HG02870 (cell line): ENCODE measurements around the gene DNAL4.

ENCODE experiments used
- ATAC-seq: cut with Tn5 transposase; IDR thresholded peaks from one replicate; pipeline ENCODE4 v1.9.1; 2021; ENCODE audit warnings: mild to moderate bottlenecking, moderate library complexity; ENCODE audit not compliant: unreplicated experiment

Gene DNAL4

DNA sequence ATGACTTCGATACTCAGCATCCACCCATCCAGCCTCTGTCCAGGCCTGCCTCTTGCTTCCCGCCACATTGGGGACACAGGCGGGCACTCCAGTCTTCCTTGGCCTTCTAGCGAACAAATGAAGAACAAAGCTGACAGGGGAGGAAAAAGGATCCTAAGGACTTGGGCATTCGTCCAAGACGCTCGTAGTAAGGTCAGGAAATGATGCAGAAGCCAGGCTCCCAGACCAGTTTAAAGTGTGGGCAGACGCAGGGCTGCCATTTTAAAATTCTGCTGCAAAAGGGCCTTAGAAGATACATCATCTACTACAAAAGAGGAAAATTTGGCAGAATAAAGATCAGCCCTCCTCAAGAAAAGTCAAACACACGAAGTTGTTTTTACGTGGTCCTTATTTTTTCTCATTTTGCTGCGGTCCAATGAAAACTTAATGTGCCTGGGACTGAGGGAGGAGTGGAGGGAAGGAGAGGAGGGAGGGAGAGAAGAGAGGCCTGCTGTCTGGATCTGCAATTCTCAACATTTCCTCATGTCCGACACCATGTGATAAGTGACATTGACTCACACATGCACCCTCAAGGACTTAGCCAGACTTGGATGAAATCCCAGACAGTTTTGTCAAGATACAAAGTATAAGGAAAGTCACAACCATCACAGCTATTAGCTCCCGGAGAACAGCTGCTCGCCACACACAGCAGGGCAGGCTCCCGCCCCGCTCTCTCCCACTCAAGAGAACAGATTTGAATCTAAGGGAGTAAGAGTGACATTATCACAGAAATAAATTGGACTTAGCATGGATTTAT lies 5.7 kb downstream of the DNAL4 start:
- no peak for ATAC-seq

DNA sequence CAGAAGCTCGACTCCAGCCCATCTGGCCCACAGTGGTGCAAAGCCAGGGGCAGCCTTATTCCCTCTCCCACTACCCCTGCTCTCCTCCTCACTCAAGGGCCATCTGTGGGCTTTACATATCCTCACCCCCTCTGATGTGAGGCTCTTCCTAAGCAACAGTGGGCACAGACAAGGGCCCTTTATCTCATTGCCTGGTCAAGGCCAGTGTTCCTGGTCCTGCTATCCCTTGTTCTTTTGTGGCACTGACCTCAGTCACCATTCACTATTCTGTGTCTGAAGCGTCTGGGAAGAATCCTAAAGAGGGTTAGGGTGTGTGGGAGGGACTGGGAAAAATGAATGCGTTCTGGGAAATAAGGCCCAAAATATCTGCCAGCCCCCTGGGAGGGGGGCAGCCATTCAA lies 7.3 kb downstream of the DNAL4 start:
- no peak for ATAC-seq

DNA sequence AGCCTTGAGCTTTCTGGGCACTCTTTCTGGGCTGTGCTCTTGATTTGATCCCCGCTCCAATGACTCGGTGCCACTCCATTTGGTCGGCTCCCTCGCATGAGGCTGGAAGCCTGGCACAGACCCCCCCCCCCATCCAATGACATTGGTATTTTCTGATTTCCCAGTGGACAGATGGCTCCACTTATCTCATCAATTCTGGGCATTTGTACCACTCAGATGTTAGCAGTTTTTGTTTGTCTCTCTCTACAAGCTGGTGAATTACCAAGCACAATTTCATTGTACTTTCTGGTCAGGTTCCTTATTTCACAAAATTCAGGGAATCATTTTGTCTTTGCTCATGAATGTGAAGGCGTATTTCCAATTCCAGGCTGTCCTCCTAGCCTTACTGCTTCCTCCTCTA lies 9.1 kb downstream of the DNAL4 start:
- no peak for ATAC-seq

DNA sequence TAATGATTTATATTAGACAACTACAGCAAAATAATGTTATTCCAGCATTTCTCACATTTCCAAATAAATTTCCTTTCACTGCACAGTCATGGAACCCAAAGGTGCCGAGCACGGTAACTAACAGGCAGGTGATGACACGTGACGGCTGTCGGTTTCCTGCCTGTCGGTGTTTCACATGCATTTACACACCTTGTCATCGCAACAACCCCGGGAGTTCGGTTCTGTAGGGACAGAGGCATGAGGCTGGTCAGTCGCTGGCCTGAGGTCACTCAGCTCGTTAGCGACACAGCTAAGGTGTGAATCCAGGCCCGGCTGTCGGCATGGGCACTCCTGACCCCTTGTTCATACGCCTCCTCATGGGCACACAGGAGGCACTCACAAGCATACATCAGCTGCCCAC lies 9.9 kb downstream of the DNAL4 start:
- ATAC-seq: no peak

DNA sequence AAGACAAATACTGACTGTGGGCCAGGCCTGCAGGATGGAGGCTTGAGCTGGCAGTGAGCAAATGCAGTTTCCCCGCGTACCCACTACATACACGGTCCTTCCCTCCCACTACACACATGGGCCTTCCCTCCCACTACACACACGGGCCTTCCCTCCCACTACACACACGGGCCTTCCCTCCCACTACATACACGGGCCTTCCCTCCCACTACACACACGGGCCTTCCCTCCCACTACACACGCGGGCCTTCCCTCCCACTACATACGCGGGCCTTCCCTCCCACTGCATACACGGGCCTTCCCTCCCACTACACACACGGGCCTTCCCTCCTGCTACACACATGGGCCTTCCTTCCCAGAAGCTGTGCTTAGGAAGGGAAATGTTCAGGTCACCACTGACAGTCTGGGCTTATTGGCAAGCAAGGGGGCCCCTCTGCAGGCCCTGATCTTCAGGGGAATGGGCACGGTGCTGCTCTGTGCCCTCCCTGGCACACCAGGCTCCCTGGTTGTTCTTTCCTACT lies 10.8 kb downstream of the DNAL4 start:
- no peak for ATAC-seq

DNA sequence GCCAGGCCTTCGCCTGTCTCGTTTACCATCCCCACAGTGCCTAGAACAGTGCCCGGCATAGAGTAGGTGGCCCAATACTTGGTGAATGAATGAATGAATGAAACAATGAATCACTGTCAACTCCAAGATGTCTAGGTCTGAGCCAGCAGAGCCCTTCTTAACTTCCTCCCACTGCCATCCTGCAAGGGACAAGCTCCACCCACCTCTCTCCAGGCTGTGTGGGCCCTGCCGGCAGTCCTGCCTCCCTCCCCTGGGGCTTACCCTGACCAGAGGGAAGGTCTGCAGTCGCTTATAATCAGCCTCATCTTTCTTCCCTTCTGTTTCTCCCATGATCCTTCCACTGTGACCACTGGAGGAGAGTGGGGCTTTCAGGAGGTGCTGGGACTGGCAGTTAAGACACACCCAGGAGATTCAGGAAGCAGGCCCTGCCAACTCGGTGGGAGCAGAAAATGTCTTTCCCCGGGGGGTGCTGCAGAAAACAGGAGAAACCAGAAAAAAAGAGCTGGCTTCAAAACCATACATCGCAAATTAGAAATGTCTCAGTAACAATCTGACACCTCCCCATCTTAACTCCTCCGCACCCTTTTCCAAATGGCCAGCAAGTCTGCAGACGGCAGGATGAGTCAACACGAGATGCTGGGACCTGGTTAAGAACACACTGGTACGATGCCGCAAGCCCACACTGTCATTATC lies 11.4 kb downstream of the DNAL4 start:
- no peak for ATAC-seq

DNA sequence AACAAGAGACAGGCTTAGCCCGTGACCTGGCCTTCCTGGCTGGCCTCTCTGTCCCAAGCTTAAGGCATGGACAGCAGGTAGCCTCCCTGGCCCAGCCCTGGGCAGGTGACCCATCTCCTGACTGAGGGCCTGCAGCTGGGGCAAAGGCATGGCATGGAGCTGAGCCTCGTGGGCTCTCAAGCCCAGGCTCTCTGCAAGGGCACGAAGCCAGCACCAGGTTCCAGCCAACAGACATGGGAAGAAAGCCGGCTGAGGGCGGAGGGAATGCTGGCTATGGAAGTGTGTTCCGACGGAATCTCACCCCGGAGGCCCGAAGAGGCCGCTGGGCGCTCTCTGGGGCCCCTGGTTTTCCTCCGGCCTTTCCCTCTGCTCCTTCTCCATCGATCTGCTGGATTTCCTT lies 12.9 kb downstream of the DNAL4 start:
- ATAC-seq: no peak

DNA sequence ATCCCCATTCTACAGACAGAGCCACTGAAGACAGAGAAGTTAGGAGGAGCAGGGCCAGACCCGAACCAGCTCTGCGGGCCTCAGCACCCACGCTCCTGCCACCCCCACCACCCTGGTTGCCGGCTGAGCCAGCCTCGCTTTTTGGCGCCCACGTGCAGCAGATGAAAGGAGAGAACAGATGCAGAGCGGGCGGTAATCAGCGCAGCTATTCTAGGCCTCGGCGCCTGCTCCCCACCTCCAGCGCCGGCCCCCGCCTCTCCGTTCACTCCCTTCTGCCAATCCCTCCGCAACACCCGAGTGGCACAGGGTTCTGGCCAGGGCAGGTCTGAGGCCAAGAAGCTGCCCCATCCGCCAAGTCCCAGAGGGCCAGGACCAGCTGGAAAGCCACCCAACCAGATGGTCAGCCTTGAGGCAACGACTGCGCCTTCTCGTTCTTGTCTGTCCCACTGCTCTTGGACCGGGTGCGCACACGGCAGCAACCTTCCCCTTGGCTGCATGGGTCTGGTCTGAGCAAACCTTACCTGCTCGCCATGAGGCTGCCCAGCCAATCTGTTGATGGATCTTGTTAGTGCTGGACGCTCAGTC lies 16.8 kb downstream of the DNAL4 start:
- no peak for ATAC-seq

DNA sequence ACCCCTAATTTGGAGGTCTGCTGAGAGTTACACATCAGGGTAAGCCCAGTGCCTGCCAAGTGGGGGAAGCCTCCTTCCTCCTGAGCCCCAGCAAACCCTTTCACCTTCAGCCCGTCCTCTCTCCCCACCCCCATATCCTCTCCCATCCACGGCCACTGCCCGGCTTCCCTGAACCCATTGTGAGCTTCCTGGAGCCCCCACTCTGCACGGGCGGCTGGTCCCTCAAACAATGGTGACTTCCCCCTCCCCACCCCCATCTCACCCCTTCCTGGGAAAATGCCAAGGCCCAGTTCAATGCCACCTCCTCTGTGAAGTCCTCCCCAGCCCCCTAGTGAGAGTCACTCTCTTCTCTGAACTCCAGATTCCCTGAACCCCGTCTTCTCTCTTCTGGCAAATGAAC lies 17.9 kb downstream of the DNAL4 start:
- no peak for ATAC-seq

DNA sequence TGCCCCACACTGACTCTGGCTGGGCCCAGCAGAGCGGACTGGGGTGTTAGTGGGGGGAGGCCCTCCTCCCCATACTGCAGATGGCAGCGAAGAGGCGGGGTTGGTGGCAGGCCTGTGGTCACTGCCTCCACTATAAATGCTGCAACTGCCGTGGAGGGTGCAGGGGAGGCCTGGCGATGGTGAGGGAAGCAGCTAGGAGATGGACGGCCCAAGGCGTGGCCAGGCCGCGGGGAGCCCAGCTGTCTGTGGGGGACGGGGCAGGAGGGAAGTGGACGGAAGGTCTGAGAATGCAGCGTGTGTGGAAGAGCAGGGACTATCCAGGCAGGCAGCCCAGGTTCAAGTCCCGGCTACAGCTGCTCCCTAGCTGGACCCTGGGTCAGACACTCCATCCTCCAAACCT lies 18.3 kb downstream of the DNAL4 start:
- ATAC-seq: no peak

DNA sequence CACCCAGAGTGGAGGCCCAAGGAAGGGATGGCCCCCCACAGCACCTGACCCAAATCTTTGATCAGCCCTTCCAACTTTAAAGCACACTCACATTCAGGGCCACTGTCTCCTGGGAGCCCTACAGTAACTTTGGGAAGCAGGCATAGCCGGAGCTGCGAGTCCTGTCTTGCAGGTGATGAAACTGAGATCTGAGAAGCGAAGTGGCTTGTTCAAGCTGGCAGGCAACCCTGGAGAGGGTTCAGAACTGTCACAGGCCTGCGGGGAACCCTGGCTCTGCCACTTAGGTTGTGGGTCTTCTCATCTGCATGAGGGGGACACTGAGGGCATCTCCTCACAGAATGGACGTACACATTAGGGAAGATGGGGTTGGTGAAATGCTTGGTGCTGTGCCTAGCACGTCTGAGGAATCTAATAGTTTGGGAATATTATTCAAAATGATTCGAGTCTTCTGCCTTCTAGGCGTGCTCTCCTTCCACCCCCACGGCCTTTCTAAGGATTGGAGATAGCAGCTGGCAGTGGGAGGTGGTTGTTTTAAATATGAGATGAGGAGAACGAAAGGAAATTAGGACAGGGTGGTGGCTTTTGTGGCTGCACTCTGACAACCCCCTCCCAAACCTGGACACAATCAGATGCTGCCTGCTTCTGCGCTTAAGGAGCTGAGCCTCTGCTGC lies 19.3 kb downstream of the DNAL4 start:
- no peak for ATAC-seq

DNA sequence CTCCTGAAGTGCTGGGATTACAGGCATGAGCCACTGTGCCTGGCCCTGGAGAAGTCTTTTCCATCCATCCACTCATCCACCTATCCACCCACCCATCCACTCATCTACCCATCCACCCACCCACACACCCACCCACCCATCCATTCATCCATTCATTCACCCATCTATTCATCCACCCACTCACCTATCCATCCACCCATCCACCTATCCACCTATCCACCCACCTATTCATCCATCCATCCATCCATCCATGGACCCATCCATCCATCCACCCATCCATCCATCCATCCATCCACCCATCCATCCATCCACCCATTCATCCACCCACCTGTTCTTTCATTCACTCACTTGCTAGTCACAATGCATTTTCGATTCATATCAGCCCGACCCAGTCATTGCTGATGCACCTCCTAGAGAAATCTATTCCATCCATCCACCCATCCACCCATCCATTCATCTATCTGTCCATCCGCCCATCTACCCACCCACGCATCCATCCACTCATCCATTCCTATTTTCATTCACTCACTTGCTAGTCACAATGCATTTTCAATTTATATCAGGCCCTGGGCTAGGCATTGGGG lies 20.5 kb downstream of the DNAL4 start:
- no peak for ATAC-seq

DNA sequence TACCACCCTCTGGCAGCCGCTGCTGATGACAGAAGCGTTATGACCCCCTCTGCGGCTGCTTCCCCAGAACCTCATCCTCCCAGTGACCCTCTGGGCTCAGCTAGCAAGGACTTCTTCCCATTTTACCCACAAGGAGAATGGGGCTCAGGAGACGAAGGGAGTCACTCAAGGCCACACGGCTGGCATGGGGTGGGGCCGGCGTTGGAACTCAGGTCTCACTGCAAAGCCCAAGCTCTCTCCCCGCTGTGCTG lies 21.4 kb downstream of the DNAL4 start:
- no peak for ATAC-seq

DNA sequence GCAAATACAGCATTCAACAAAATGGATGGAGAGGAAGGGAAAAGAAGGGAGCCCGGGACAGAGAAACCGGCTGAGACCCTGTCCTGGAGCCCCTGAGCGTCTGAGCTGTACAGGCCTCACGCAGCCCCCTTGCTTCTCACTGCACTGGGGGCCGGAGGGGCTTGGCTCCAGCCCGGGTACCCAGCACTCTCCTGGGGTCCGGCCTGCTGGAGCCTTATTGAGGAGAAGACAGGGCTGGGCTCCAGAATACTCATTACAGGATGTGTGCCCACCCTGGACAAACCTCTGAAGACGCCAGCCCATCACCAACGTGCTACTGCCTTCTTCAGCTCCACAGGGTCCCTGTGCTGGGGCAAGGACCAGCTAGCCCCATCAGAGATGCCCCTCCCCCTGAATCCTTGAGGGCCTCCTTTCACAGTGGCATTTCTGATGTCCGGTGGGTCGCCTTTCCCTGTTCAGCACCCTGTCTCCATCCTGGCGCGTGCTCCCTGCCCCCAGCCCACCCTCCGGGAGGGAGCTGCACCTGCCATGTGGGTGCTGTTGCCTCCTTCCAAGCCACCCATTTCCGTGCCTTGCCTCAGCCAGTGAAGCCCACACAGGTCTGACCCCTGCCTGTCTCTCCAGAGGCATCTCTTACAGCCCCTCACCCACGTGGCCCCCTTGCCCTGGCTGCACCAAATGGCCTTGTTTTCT lies 23.5 kb downstream of the DNAL4 start:
- no peak for ATAC-seq

DNA sequence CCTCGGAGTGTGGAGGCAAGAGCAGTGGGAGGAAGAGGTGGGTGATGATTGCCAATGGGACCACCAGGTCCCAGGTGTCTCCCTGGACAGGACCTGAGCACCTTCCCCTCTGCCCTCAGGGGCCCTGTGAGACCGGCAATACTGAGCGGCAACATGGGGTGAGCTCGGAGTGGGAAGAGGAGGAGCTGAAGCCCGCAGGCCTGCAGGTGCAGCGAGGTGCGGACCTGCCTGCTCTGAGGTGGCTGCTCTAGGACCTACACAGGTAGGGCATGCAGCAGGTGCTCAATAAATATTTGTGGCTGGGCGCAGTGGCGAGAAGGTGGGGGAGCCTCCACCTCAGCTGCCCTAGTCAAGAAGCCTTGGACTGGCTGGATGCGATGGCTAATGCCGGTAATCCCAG lies 25.9 kb downstream of the DNAL4 start:
- ATAC-seq: no peak

DNA sequence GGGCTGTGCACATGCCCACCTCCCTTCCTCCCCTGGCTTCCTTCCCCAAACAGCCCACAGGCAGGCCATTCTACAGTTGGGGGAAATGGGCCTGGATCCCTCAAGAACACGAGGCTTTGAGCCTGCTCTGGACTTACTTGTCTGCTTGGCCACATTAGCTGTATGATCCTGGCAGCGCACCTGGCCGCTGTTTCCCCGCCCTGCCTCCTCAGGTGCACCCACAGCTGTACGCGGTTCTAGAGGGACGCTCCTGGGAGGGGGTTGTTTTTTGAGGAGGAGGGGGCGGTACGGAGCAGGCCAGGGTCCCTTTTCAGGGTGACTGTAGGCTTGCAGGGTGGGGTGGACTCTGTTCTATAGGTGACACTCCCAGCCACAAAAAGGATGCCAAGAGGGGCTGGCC lies 26.6 kb downstream of the DNAL4 start:
- no peak for ATAC-seq

DNA sequence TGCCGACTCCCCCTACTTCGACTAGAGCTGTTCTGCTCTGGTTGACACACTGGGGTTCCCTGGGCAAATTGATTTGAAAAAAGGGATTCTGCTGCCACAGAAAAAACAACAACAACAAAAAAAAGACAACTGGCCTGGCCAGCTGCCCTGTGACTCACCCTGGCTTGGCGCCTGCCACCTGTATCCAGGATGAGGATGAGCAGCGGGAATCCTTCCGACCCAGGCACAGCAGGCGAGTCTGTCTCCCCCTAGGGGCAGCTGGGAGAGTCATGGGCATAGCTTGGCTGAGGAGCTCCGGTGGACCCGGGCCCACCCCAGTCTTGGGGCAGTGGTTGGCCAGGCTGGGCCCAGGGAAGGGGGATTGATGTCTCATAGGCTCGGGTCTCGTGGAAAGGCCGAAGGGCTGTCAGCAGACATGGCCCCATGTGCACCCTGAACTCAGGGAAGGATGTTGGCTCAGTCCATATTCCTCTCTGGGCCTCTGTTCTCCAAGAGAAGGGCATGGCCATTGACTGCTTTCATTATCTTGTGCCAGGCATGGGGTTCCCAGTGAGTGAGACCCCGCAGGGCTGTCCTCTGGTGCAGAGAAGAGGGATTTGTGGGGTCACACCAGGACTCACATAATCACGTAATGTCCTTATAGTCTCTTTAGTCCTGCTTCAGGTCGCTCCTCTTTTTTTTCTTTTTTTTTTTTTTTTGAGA lies 27.7 kb downstream of the DNAL4 start:
- ATAC-seq: no peak

DNA sequence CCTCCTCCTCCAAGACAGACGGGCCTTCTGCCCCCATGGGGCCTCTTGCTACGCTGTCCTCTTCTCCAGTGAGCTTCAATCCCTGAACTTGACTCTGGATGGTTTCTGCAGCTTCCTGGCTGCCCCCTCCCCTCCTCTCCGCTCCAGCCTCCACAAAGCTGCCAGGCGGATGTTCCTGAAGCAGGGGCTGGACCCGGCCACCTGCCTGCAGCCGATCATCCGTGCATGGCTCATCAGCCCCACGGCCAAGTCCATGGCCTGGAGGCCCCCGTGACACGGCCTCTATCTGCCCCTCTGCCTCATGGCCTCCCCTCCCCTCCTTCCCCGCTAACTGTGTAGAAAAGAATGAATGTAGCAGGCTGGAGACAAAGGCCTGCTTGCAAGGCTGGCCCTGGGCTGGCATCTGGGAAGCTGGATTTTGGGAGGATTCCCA lies 31.4 kb downstream of the DNAL4 start:
- no peak for ATAC-seq

DNA sequence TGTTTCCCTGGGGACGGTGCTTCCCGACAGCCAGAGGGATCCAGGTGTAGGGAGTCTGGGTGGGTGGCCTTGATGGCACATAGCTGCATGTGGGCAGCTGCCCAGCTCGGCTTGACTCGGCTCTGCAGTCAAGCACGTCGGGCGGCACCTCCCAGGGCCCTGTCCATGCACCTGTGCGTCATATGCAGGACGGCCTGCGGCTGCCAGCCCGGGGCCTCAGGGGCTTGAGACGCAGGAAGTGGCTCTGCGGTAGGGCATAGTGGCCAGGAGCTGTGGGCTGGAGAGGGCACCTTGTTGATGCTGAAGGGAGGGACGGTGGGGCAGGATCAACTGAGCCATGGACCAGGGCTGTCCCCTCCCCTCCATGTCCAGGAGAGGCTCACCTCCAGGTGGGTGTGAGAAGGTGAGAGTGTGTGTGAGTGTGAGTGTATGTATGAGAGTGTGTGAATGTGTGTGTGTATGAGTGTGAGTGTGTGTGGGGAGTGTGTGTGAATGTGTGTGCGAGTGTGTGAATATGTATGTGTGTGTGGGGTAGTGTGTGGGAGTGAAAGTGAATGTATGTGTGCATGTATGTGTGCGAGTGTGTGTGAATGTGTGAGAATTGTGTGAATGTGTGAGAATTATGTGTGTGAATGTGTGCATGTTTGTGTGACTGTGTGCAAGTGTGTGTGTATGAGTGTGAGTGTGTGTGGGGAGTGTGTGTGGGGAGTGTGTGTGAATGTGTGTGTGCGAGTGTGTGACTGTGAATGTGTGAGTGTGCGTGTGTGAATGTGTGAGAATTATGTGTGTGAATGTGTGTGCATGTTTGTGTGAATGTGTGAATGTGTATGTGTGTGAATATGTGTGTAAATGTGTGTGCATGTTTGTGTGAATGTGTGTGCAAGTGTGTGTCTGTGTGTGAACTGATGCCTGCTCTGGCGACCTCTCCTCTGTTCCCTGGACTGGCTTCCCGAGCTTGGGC lies 32.5 kb downstream of the DNAL4 start:
- no peak for ATAC-seq
